GM18517 (cell line): ENCODE measurements around the gene C4orf50.
"Not testable (repeated sequence)": the region's sequence is repeated elsewhere in the genome, so short reads cannot be mapped to it uniquely, and the experiment has no call there.

Experiments used
- ATAC-seq: cut with Tn5 transposase; IDR thresholded peaks from one replicate; pipeline ENCODE4 v1.9.1; 2021; ENCODE audit warnings: mild to moderate bottlenecking, moderate library complexity; ENCODE audit not compliant: unreplicated experiment

The C4orf50 gene

GRCh38 chr4:5954056-5954760 lies 64.0 kb downstream of the C4orf50 start:
- ATAC-seq = no peak

DNA sequence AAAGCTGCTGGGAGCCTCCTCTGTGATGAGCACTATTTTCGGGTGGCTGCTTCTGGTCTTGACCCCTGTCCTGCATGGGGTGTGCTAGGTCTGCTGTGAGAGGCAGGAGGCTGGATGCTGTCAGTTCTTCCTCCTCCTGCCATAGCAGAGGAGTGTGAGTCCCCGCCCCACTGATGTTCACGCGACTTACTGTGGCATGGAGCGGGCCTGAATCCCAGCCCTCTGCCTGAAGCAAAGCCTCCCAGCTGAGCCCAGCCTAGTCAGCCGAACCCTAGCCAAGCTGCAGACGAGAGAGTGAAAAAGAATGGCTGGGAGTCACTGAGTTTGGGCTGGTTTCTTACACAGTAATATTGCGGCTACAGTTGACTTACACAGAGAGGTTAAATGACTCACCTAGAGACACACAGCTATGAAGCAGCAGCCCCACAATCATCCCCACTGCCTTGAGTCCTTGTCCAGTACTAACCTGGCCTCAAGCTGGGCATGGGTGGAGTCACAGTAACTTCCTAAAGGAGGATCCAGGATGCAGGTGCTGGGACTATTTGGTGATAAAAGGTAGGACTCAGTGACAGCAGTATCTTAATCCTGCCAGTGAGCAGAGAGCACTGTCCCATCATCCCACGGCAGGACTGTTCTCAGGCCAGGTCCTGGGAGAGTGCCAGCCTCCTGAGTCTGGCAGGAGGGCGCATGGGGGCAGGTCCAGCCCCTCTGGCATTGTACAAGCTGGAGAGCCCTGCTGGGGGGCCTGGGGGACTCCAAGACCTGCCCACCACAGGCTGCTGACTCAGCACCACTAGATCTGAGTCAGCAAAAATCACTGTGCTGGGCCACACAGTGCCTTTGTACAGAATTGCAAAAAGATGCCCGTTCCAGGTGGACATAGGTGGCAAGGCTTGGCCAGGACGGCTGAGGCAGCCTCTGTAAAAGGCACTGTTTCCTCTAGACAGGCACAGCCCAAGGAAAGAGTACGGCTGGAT lies 65.0 kb downstream of the C4orf50 start:
- no peak for ATAC-seq

GRCh38 chr4:5952286-5952974 lies 65.8 kb downstream of the C4orf50 start:
- ATAC-seq = no peak

DNA sequence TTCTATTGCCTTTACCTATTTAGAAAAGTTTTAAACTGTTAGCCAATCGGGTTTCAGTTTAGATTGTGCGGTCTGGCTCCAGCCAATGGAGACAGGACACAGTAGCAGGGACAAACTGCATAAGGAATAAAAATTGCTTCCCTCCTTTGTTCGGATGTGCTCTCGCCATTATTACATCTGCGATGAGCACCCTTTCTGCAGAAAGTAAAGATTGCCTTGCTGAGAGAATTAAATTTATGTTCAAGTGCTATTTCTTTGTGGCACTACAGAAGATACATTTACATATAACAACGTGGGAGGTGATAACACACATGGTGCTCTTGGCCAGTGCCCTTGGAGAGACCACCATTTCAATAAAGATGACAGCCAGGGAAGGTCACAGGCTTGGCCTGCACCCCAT lies 71.6 kb downstream of the C4orf50 start:
- not testable (repeated sequence) for ATAC-seq

GRCh38 chr4:5945936-5946335 lies 72.3 kb downstream of the C4orf50 start:
- ATAC-seq = no peak

DNA sequence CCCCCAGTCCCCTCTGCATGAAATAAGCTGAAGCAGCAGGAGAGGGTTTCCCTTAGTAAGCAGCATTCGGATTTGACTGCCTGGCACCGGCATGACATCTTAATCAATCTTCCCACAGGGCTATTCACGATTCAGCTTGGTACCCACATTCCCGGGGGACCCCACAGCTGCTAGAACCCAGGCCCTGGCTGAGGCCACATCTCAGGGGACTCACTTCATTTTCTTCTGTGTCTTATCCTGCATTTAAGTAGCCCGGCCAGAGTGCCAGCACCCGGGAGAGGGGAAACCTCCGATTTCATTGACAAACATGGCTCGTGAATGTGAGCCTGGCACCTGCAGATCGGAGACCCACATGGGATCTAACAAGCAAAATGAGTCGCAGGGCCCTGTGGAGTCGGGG lies 73.1 kb downstream of the C4orf50 start:
- no peak for ATAC-seq

- ATAC-seq = no peak
Observed at GRCh38 chr4:5943561-5943960, 74.7 kb downstream of the C4orf50 start.

DNA sequence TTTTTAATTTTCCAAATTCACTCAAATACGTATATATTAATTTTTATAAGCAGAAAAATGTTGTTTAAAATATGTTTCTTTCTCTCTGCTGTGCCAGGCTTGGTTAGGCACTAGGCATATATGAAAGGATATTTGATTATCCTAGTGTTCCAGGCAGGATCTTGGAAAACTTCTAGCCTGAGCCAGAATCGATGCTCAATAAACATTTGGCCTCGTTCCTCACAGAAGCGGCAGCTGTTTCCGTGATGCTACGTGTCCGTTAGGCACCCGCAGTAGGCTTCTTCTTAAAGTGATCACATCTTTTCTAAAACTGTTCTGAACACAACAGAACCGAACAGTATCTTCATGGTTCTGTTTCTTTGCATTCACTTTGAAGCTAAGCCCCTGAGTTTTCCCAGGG lies 75.3 kb downstream of the C4orf50 start:
- no peak for ATAC-seq

DNA sequence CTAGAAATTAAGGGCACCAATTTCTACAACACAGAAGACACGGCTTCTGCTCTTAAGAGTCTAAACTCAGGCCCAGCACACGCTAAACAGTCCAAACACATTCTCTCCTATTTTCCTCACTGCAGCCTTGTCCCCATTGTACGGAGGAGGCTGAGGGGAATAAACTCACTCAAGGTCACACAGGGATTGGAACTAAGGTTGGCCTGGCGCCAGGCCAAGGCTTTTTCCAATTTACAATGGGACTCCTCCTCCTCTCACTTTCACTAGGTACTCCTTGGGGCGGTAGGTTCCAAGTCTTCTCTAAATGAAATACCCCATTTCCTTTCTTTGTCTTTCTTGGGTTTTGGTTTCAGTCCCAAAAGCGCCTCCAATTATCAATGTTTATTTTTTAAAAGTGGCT lies 76.6 kb downstream of the C4orf50 start:
- ATAC-seq = no peak

- ATAC-seq = no peak
Observed at GRCh38 chr4:5940470-5941203, 77.6 kb downstream of the C4orf50 start.

DNA sequence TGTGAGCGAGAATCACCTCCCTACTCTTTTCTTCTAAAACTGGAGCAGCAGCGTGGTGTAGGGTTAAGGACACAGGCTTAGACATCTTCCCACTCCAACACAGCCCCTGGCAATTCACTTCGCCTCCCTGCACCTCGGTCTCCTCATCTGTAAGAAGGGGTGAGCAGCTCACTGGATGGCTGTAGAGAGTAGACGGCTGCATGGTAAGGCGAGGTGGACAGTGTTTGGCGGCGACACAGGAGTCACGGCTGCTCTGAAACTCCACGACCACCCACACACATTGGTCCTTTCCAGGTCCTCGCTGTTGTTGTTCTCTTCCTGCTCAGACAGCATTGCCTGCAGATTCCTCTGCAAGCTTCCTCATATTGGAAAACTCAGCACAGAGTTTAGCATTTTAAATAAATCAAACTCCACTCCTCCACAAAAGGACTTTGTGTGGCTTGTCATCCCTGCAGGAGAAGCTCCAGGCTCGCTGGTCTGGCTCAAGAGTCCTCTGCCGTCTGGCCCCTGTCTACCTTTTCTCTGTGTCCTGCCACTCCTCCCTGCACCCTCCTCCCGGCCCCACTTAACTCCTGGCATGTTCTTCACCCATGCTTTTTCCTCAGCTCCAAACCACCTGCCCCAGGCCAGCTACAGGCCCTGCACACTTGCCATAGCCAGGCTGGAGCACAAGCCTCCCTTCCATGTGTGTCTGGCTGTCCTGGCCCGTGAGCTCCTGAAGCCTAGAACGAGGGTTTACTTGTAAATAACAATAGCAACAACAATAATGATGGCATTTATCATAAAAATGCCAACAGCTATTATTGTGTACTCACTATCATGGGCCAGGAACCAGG lies 84.0 kb downstream of the C4orf50 start:
- ATAC-seq = no peak

- ATAC-seq = no peak
Observed at GRCh38 chr4:5933116-5933515, 85.1 kb downstream of the C4orf50 start.

DNA sequence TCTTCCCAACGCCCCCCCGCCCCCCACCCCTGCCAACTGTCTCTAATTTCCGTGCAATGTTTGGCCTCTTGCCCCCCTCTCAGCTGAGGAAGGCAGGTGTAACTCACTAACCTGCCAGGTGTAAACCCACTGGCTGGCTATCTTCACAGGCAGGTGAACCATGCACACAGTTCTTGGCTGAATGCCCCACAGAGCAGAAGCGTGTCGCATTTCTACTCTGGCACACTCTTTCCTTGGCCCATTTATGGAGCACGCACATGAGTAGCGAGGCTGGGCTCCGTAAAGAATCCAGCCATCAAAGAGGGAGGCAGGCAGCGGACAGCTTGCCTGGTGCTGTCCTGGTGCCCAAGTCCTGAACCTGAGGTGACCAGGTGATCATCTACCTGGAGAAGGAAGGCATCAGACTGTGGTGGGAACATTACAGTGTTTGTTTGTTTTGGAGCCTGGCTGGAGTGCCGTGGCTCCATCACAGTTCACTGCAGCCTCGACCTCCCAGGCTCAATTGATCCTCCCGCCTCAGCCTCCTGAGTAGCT lies 86.1 kb downstream of the C4orf50 start:
- no peak for ATAC-seq

- no peak for ATAC-seq
Observed at GRCh38 chr4:5931526-5931925, 86.7 kb downstream of the C4orf50 start.

DNA sequence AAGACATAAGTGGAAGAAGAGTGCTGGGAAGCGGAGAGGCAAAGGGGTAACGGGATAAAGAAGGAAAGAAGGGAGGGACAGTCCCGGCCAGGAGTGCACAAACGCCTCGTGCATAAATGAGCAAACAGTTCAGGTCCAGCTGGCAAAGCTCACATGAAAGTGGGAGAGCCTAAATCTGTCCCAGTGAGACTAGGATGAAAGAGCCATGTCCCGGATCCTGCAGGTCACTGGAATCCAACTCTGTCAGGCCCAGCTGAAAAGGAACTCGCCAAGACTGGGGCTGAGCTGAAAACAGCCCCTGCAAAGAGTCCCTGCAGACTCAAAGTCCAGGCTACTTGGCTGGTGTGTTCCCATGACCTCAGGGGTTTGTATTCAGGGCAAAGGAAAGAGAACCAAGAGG lies 87.4 kb downstream of the C4orf50 start:
- no peak for ATAC-seq

DNA sequence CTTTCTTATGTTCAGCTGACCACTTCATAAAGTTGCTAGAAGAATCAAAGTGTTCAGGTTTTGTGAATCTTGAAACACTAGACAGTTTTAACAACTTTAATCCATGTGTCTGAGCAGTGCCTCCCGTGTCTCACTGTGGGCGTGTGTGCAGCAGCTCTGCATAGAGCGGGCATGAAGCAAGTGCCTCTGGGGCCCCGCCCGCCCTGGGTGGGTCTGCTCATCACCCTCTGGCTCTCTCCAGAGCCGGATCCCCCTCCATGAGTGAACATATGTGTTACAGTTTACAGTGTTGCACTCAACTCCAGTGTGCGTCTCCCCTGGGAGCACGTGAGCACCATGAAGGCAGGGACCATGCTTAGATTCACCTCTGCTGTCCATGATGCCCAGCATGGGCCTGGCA lies 87.8 kb downstream of the C4orf50 start:
- ATAC-seq = no peak

GRCh38 chr4:5928844-5929420 lies 89.3 kb downstream of the C4orf50 start:
- ATAC-seq = no peak

DNA sequence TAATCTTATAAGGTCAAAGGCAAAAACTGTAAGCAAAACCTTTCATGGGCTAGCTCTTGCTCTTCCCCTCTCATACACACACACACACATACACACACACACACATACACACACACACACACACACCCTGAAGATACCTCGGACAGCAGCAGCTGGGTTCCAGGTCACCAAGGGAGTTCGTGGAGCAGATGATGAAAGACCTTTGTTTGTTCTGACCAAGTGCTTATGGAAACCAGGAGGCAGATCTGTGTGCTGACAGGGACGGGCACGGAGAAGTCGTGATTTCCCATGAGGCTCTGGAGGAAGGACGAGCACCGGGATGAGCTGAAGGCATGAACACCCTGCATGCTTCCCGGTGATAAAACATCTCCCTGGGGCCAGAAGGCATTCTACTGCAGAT lies 90.0 kb downstream of the C4orf50 start:
- no peak for ATAC-seq

- ATAC-seq = no peak
Observed at GRCh38 chr4:5927747-5928146, 90.5 kb downstream of the C4orf50 start.
